DMS 273 treated with DMSO at 0.1 percent for 48 hours (cell line): ENCODE measurements around the gene RAC2.

Source experiments
- DNase-seq: peaks from one replicate; lab custom pipeline; 2025; lab: John Stamatoyannopoulos, UW

Gene RAC2

GRCh38 chr22:37186228-37186996 lies 57.7 kb downstream of the RAC2 start:
- DNase-seq: no peak

GRCh38 chr22:37185646-37186227 lies 58.3 kb downstream of the RAC2 start:
- DNase-seq: no peak

- DNase-seq: no peak
Measured at GRCh38 chr22:37184816-37185541, 59.1 kb downstream of the RAC2 start.

- no peak for DNase-seq
Measured at GRCh38 chr22:37184380-37184755, 59.7 kb downstream of the RAC2 start.

- no peak for DNase-seq
Measured at GRCh38 chr22:37183432-37184379, 60.4 kb downstream of the RAC2 start.

GRCh38 chr22:37182949-37183245 lies 61.2 kb downstream of the RAC2 start:
- no peak for DNase-seq

GRCh38 chr22:37182101-37182948 lies 61.7 kb downstream of the RAC2 start:
- DNase-seq: no peak

- DNase-seq: no peak
Measured at GRCh38 chr22:37181681-37182080, 62.4 kb downstream of the RAC2 start.

- DNase-seq: no peak
Measured at GRCh38 chr22:37180531-37181231, 63.4 kb downstream of the RAC2 start.

- DNase-seq: no peak
Measured at GRCh38 chr22:37179622-37180420, 64.2 kb downstream of the RAC2 start.

GRCh38 chr22:37179126-37179470 lies 65.0 kb downstream of the RAC2 start:
- DNase-seq: no peak

GRCh38 chr22:37178350-37179125 lies 65.5 kb downstream of the RAC2 start:
- no peak for DNase-seq

- no peak for DNase-seq
Measured at GRCh38 chr22:37177755-37178154, 66.3 kb downstream of the RAC2 start.

GRCh38 chr22:37177221-37177620 lies 66.8 kb downstream of the RAC2 start:
- no peak for DNase-seq

GRCh38 chr22:37176464-37177061 lies 67.5 kb downstream of the RAC2 start:
- no peak for DNase-seq

- no peak for DNase-seq
Measured at GRCh38 chr22:37175414-37176281, 68.4 kb downstream of the RAC2 start.
